ENCODE results near the gene CRB2.

GRCh38 chr9:123423311-123423640, 67.3 kb downstream of the CRB2 start:
- TF ChIP-seq CTCF (IDR thresholded peaks at IDR 0.05) (no peak), POLR2A (IDR thresholded peaks at IDR 0.05) (no peak)
